T-helper 1 cell treated with Interleukin-12 subunit alpha and Interleukin-12 subunit beta and Interleukin-4 antibody, amounts not matched to agents 30 ng/mL and 1 ng/mL, for 36 hours (primary cell): Measurements from ENCODE around the gene PSG6. TPM values are rescaled to one million over a fixed set of nuclear protein-coding genes. Genes with fewer than 3 reads are reported as not detected.
"Not testable (repeated sequence)": the region's sequence is repeated elsewhere in the genome, so short reads cannot be mapped to it uniquely, and the experiment has no call there.

Experiments used
- intact Hi-C: fragments of 100-400 bp; cut with micrococcal nuclease; formaldehyde crosslinking; loops from one replicate; pipeline ENCODE4 v1.15.1; 2024
- total RNA-seq: library from RNA; stranded (reverse); gene quantifications from 2 replicates; pipeline ENCODE4 v1.2.3, GENCODE V29; 2022

PSG6 gene
- total RNA-seq, 1 donor from 2014 or later, result not detected

GRCh38 chr19:42911731-42912130 is 6.0 kb downstream of the PSG6 start:
- intact Hi-C loops, result not testable (repeated sequence)

GRCh38 chr19:42906162-42906561 is 11.5 kb downstream of the PSG6 start:
- intact Hi-C loops, result not testable (repeated sequence)

- intact Hi-C loops, result not testable (repeated sequence)
Measured at GRCh38 chr19:42900561-42900960, 17.1 kb downstream of the PSG6 start.

GRCh38 chr19:42899674-42900073 is 18.0 kb downstream of the PSG6 start:
- intact Hi-C loops, result not testable (repeated sequence)

- intact Hi-C loops, result not testable (repeated sequence)
Measured at GRCh38 chr19:42899110-42899509, 18.6 kb downstream of the PSG6 start.

GRCh38 chr19:42898656-42899055 is 19.0 kb downstream of the PSG6 start:
- intact Hi-C loops, result not testable (repeated sequence)

GRCh38 chr19:42897729-42898128 is 20.0 kb downstream of the PSG6 start:
- intact Hi-C loops, result not testable (repeated sequence)

GRCh38 chr19:42890446-42890845 is 27.2 kb downstream of the PSG6 start:
- intact Hi-C loops, result not testable (repeated sequence)

GRCh38 chr19:42887876-42888445 is 29.7 kb downstream of the PSG6 start:
- intact Hi-C loops, result not testable (repeated sequence)

GRCh38 chr19:42882730-42883129 is 35.0 kb downstream of the PSG6 start:
- intact Hi-C loops, result not testable (repeated sequence)

GRCh38 chr19:42882010-42882409 is 35.7 kb downstream of the PSG6 start:
- intact Hi-C loops, result not testable (repeated sequence)

- intact Hi-C loops, result not testable (repeated sequence)
Measured at GRCh38 chr19:42881279-42881678, 36.4 kb downstream of the PSG6 start.

- intact Hi-C loops, result not testable (repeated sequence)
Measured at GRCh38 chr19:42880621-42881020, 37.1 kb downstream of the PSG6 start.

GRCh38 chr19:42879613-42880012 is 38.1 kb downstream of the PSG6 start, which contains the start of gene PSG1:
PSG1 (minus strand) TSS chr19:42879713; CDS start chr19:42879581, 132 bp downstream.
- intact Hi-C loops, result no loop called here

GRCh38 chr19:42876596-42876995 is 41.1 kb downstream of the PSG6 start:
- intact Hi-C loops, result not testable (repeated sequence)

- intact Hi-C loops, result not testable (repeated sequence)
Measured at GRCh38 chr19:42875881-42876280, 41.8 kb downstream of the PSG6 start.

- intact Hi-C loops, result not testable (repeated sequence)
Measured at GRCh38 chr19:42874901-42875813, 42.5 kb downstream of the PSG6 start.

GRCh38 chr19:42874136-42874535 is 43.6 kb downstream of the PSG6 start:
- intact Hi-C loops, result not testable (repeated sequence)

GRCh38 chr19:42872608-42873007 is 45.1 kb downstream of the PSG6 start:
- intact Hi-C loops, result no loop called here

- intact Hi-C loops, result no loop called here
Measured at GRCh38 chr19:42857544-42857867, 60.2 kb downstream of the PSG6 start.

- intact Hi-C loops, result not testable (repeated sequence)
Measured at GRCh38 chr19:42856866-42857543, 60.7 kb downstream of the PSG6 start.

- intact Hi-C loops, result not testable (repeated sequence)
Measured at GRCh38 chr19:42854745-42855144, 62.9 kb downstream of the PSG6 start.
